ENCODE results near the gene ZNF714. TPM values are rescaled to one million over a fixed set of nuclear protein-coding genes. Genes with fewer than 3 reads are reported as not detected.

Gene ZNF714
- total and polyA plus RNA-seq, 9 of the 15 experiments (the other 6 are each of a cell fraction or from before 2014, with no cell fraction given): 16.2 to 40.8 (median 28.9) TPM

- 0 out of 4 replicates have a peak, but pooled peaks of 1 of the 2 experiments have one; percentile 30 for TF ChIP-seq TEAD1 (CRISPR knock-in tag; IDR thresholded peaks at IDR 0.05)
- TF ChIP-seq POLR2G (IDR thresholded peaks at IDR 0.05; ENCODE audit: low read depth, low read length): peak; percentile 94
- no peak for TF ChIP-seq EZH2 (IDR thresholded peaks at IDR 0.05; ENCODE audit: borderline replicate concordance, low read depth, low read length)
- TF ChIP-seq NELFE (IDR thresholded peaks at IDR 0.05; ENCODE audit: insufficient read depth, insufficient read length): no peak
- no peak for TF ChIP-seq FIP1L1 (IDR thresholded peaks at IDR 0.05; ENCODE audit: low read depth, low read length, poor library complexity, severe bottlenecking)
- TF ChIP-seq PCBP2 (IDR thresholded peaks at IDR 0.05; ENCODE audit: low read depth, low read length, poor library complexity, severe bottlenecking): no peak
- no peak for TF ChIP-seq TSC22D4 (tag; IDR thresholded peaks at IDR 0.05)
- peak; percentile 74 for TF ChIP-seq NKRF (IDR thresholded peaks at IDR 0.05; ENCODE audit: borderline replicate concordance)
- TF ChIP-seq NFE2 (IDR thresholded peaks at IDR 0.05; ENCODE audit: low read depth): no peak
- no peak for TF ChIP-seq GABPB2 (CRISPR knock-in tag; conservative IDR thresholded peaks at IDR 0.05)
- TF ChIP-seq MAFF (IDR thresholded peaks at IDR 0.05; ENCODE audit: low read length): no peak
- TF ChIP-seq PHF8 (IDR thresholded peaks at IDR 0.05; ENCODE audit: borderline replicate concordance, low read length): peak; percentile 94
- TF ChIP-seq PKNOX1 (IDR thresholded peaks at IDR 0.05): peak; percentile 98
- no peak for TF ChIP-seq GABPA (tag; conservative IDR thresholded peaks at IDR 0.05; ENCODE audit: low read depth)
- peak; percentile 76 for TF ChIP-seq TBP (optimal IDR thresholded peaks at IDR 0.05; ENCODE audit: low read depth, low read length)
- no peak for TF ChIP-seq ZNF274 (IDR thresholded peaks at IDR 0.05; ENCODE audit: borderline replicate concordance, low read depth, low read length)
- no peak for TF ChIP-seq ZNF121 (CRISPR knock-in tag; conservative IDR thresholded peaks at IDR 0.05)
- TF ChIP-seq ZNF282 (CRISPR knock-in tag; IDR thresholded peaks at IDR 0.05): no peak
- TF ChIP-seq KDM5B (IDR thresholded peaks at IDR 0.05; ENCODE audit: insufficient replicate concordance, low read depth, low read length): peak; percentile 96
- TF ChIP-seq E2F4 (CRISPR knock-in tag; IDR thresholded peaks at IDR 0.05; ENCODE audit: low read depth): peak; percentile 19; the same call in 1 of the 2 replicates
- no peak for TF ChIP-seq ZBTB17 (CRISPR knock-in tag; IDR thresholded peaks at IDR 0.05)
Observed at GRCh38 chr19:21082011-21082975, at the start of gene ZNF714 (continued).

Measured in K562 (cell line).